HEK293 (cell line): ENCODE results near the gene GTF2H2C.
A peak's percentile ranks its signal among the peaks of the same experiment; 100 is the strongest.

Experiments
- CTCF ChIA-PET: fragments of 350-600 bp; formaldehyde crosslinking; extraction: SDS; loops from one replicate; lab custom pipeline; 2021; ENCODE audit warnings: antibody characterized with exemption; lab: Yijun Ruan, JAX
- POLR2A ChIA-PET: fragments of 300-600 bp; formaldehyde crosslinking; extraction: SDS; loops from one replicate; lab custom pipeline; 2020; ENCODE audit warnings: antibody characterized with exemption, inconsistent platforms; lab: Yijun Ruan, JAX
- H3K27ac ChIP-seq: fragments of 200-500 bp; sonication (Bioruptor generic); 2 replicates; pipeline ENCODE4 v1.5.1; 2014; ENCODE audit warnings: low read depth, low read length, control low read depth, inconsistent platforms; ENCODE audit errors: extremely low read depth
- H3K36me3 ChIP-seq, 2 experiments: fragments of 200-500 bp in 1 of 2; sonication (Bioruptor generic) in 1 of 2; 1 replicate in 1 of 2; 2 replicates in 1 of 2; pipeline ENCODE4 v1.5.1; 2014 to 2017; ENCODE audit warnings: inconsistent platforms in 2 of 2, low read length in 2 of 2; ENCODE audit not compliant: control insufficient read depth in 2 of 2, insufficient read depth in 1 of 2
- H3K4me1 ChIP-seq: fragments of 200-500 bp; sonication (Bioruptor generic); 2 replicates; pipeline ENCODE4 v1.5.1; 2014; ENCODE audit warnings: mild to moderate bottlenecking, low read length, inconsistent platforms; ENCODE audit not compliant: control insufficient read depth, insufficient read depth
- H3K4me3 ChIP-seq: 2 replicates; pipeline ENCODE4 v1.5.1; 2011; ENCODE audit warnings: low read depth, mild to moderate bottlenecking, control low read depth, low read length, moderate library complexity
- H3K9me3 ChIP-seq: fragments of 200-500 bp; sonication (Bioruptor generic); 2 replicates; pipeline ENCODE4 v1.5.1; 2014; ENCODE audit warnings: low read depth, low read length, inconsistent platforms; ENCODE audit not compliant: control insufficient read depth, insufficient read depth
- BCL11B ChIP-seq: fragments of 450-650 bp; formaldehyde crosslinking; IDR thresholded peaks from 2 replicates; pipeline ENCODE4 v1.5.1; 2016; ENCODE audit warnings: low read depth, missing biosample characterization, missing genetic modification characterization
- EGR2 ChIP-seq: fragments of 450-650 bp; formaldehyde crosslinking; IDR thresholded peaks from 2 replicates; pipeline ENCODE4 v1.5.1; 2016; ENCODE audit warnings: low read depth, missing biosample characterization, missing genetic modification characterization
- GFI1B ChIP-seq: fragments of 450-650 bp; formaldehyde crosslinking; IDR thresholded peaks from 2 replicates; pipeline ENCODE4 v1.5.1; 2016; ENCODE audit warnings: missing biosample characterization, missing genetic modification characterization
- GLI2 ChIP-seq: fragments of 450-650 bp; formaldehyde crosslinking; IDR thresholded peaks from 2 replicates; pipeline ENCODE4; 2017; ENCODE audit warnings: missing biosample characterization, missing genetic modification characterization, low read depth, borderline replicate concordance
- PRDM10 ChIP-seq: fragments of 450-650 bp; formaldehyde crosslinking; IDR thresholded peaks from 2 replicates; pipeline ENCODE4 v1.5.1; 2016; ENCODE audit warnings: missing biosample characterization, missing genetic modification characterization
- PRDM6 ChIP-seq: fragments of 450-650 bp; formaldehyde crosslinking; IDR thresholded peaks from 2 replicates; pipeline ENCODE4 v1.5.1; 2017; ENCODE audit warnings: missing biosample characterization, missing genetic modification characterization
- TRIM28 ChIP-seq: IDR thresholded peaks from 2 replicates; pipeline ENCODE4 v1.6.1; 2011; ENCODE audit warnings: low read length, control low read depth, borderline replicate concordance
- ZBTB48 ChIP-seq: fragments of 450-650 bp; formaldehyde crosslinking; IDR thresholded peaks from 2 replicates; pipeline ENCODE4 v1.5.1; 2016; ENCODE audit warnings: missing biosample characterization, missing genetic modification characterization
- ZBTB6 ChIP-seq: fragments of 450-650 bp; formaldehyde crosslinking; IDR thresholded peaks from 2 replicates; pipeline ENCODE4 v1.5.1; 2017; ENCODE audit warnings: missing biosample characterization, missing genetic modification characterization
- ZFP37 ChIP-seq: fragments of 450-650 bp; formaldehyde crosslinking; IDR thresholded peaks from 2 replicates; pipeline ENCODE4 v1.5.1; 2016; ENCODE audit warnings: missing biosample characterization, missing genetic modification characterization
- ZNF138 ChIP-seq: fragments of 450-650 bp; formaldehyde crosslinking; IDR thresholded peaks from 2 replicates; pipeline ENCODE4 v1.5.1; 2016; ENCODE audit warnings: missing biosample characterization, missing genetic modification characterization, borderline replicate concordance
- ZNF214 ChIP-seq: fragments of 450-650 bp; formaldehyde crosslinking; IDR thresholded peaks from 2 replicates; pipeline ENCODE4 v1.5.1; 2017; ENCODE audit warnings: missing biosample characterization, mild to moderate bottlenecking, missing genetic modification characterization, borderline replicate concordance
- ZNF266 ChIP-seq: fragments of 450-650 bp; formaldehyde crosslinking; IDR thresholded peaks from 2 replicates; pipeline ENCODE4 v1.5.1; 2016; ENCODE audit warnings: missing biosample characterization, missing genetic modification characterization, low read depth
- ZNF292 ChIP-seq: fragments of 450-650 bp; formaldehyde crosslinking; IDR thresholded peaks from 2 replicates; pipeline ENCODE4 v1.5.1; 2016; ENCODE audit warnings: low read depth, missing biosample characterization, missing genetic modification characterization, borderline replicate concordance
- ZNF311 ChIP-seq: fragments of 450-650 bp; formaldehyde crosslinking; IDR thresholded peaks from 2 replicates; pipeline ENCODE4 v1.5.1; 2017; ENCODE audit warnings: missing biosample characterization, missing genetic modification characterization, borderline replicate concordance
- ZNF362 ChIP-seq: fragments of 450-650 bp; formaldehyde crosslinking; IDR thresholded peaks from 2 replicates; pipeline ENCODE4 v1.5.1; 2016; ENCODE audit warnings: missing biosample characterization, missing genetic modification characterization
- ZNF416 ChIP-seq: fragments of 450-650 bp; formaldehyde crosslinking; IDR thresholded peaks from 2 replicates; pipeline ENCODE4 v1.5.1; 2016; ENCODE audit warnings: missing biosample characterization, missing genetic modification characterization
- ZNF433 ChIP-seq: fragments of 450-650 bp; formaldehyde crosslinking; IDR thresholded peaks from 2 replicates; pipeline ENCODE4 v1.5.1; 2016; ENCODE audit warnings: missing biosample characterization, missing genetic modification characterization, low read depth
- ZNF48 ChIP-seq: fragments of 450-650 bp; formaldehyde crosslinking; IDR thresholded peaks from 2 replicates; pipeline ENCODE4 v1.5.1; 2016; ENCODE audit warnings: missing biosample characterization, missing genetic modification characterization
- ZNF521 ChIP-seq: fragments of 450-650 bp; formaldehyde crosslinking; IDR thresholded peaks from 2 replicates; pipeline ENCODE4 v1.5.1; 2017; ENCODE audit warnings: missing biosample characterization, mild to moderate bottlenecking, missing genetic modification characterization
- ZNF549 ChIP-seq: fragments of 450-650 bp; IDR thresholded peaks from 2 replicates; pipeline ENCODE4 v1.5.1; 2018; ENCODE audit warnings: missing biosample characterization, missing genetic modification characterization, mild to moderate bottlenecking, inconsistent platforms, moderate library complexity
- ZNF561 ChIP-seq: fragments of 450-650 bp; IDR thresholded peaks from 2 replicates; pipeline ENCODE4 v1.5.1; 2018; ENCODE audit warnings: missing biosample characterization, missing genetic modification characterization, borderline replicate concordance
- ZNF571 ChIP-seq: fragments of 450-650 bp; formaldehyde crosslinking; IDR thresholded peaks from 2 replicates; pipeline ENCODE4 v1.5.0; 2017; ENCODE audit warnings: missing biosample characterization, missing genetic modification characterization
- ZNF600 ChIP-seq: fragments of 450-650 bp; formaldehyde crosslinking; IDR thresholded peaks from 2 replicates; pipeline ENCODE4 v1.5.1; 2016; ENCODE audit warnings: missing biosample characterization, missing genetic modification characterization
- ZNF654 ChIP-seq: fragments of 450-650 bp; formaldehyde crosslinking; IDR thresholded peaks from 2 replicates; pipeline ENCODE4 v1.5.1; 2016; ENCODE audit warnings: low read depth, missing biosample characterization, missing genetic modification characterization
- ZNF837 ChIP-seq: fragments of 450-650 bp; formaldehyde crosslinking; IDR thresholded peaks from 2 replicates; pipeline ENCODE4 v1.5.1; 2016; ENCODE audit warnings: missing biosample characterization, missing genetic modification characterization
- ZSCAN30 ChIP-seq: fragments of 450-650 bp; IDR thresholded peaks from 2 replicates; pipeline ENCODE4 v1.5.1; 2018; ENCODE audit warnings: missing biosample characterization, mild to moderate bottlenecking, missing genetic modification characterization, moderate library complexity
- ZSCAN4 ChIP-seq: fragments of 450-650 bp; formaldehyde crosslinking; IDR thresholded peaks from 2 replicates; pipeline ENCODE4 v1.5.1; 2017; ENCODE audit warnings: missing biosample characterization, missing genetic modification characterization
- ZSCAN5A ChIP-seq: fragments of 450-650 bp; formaldehyde crosslinking; IDR thresholded peaks from 2 replicates; pipeline ENCODE4 v1.5.1; 2016; ENCODE audit warnings: missing biosample characterization, missing genetic modification characterization

The GTF2H2C gene

GRCh38 chr5:69517763-69518212 is 42.2 kb upstream of the GTF2H2C start:
- Histone ChIP-seq H3K9me3 (no peaks in the 10 kb centered on the region), H3K4me3 (no peak overlapping the region), H3K27ac (peak overlapping the region; percentile 45), H3K36me3 (no peaks in the 10 kb centered on the region), H3K4me1 (peaks cover 33% of the 10 kb centered on the region)
- CTCF ChIA-PET, result interaction anchor here (0.7 to 0.9 kb wide), 2 partner anchors 12 to 21 kb away, joined by 3 read pairs; no protein-coding TSS in a partner anchor
- POLR2A ChIA-PET, result interaction anchor here (0.9 to 1.3 kb wide), 2 partner anchors 25 to 424 kb away, joined by 3 to 4 read pairs; partner anchors contain the start of genes OCLN and SLC30A5
- TF ChIP-seq ZSCAN30 (tag by site-specific recombination) (peak; percentile 61; the same call in 1 of the 2 replicates), ZSCAN4 (tag by site-specific recombination) (peak; percentile 40; the same call in 1 of the 2 replicates), TRIM28 (peak; percentile 80), ZNF48 (no peak), ZBTB6 (tag by site-specific recombination) (no peak), PRDM6 (tag by site-specific recombination) (peak; percentile 99), ZNF362 (tag by site-specific recombination) (peak; percentile 88), EGR2 (tag by site-specific recombination) (no peak), ZNF433 (tag by site-specific recombination) (no peak), ZSCAN5A (tag by site-specific recombination) (no peak), ZNF561 (tag by site-specific recombination) (peak; percentile 87), ZNF521 (tag by site-specific recombination) (no peak), ZNF292 (tag by site-specific recombination) (no peak), ZNF837 (tag by site-specific recombination) (no peak), BCL11B (tag by site-specific recombination) (no peak), GLI2 (peak; percentile 91), ZNF549 (no peak), ZNF571 (no peak), ZNF138 (tag by site-specific recombination) (no peak), ZBTB48 (no peak), PRDM10 (tag by site-specific recombination) (peak; percentile 80), ZNF266 (no peak), ZNF214 (tag by site-specific recombination) (no peak), ZNF600 (0 out of 2 replicates have a peak, but pooled peaks have one; percentile 15), ZNF654 (tag by site-specific recombination) (peak; percentile 8; the same call in 1 of the 2 replicates), ZNF311 (tag by site-specific recombination) (no peak), ZFP37 (no peak), GFI1B (tag by site-specific recombination) (peak; percentile 96), ZNF416 (tag by site-specific recombination) (no peak)
